H9 (cell line): Measurements from ENCODE around the gene BCL2L14. TPM values are rescaled to one million over a fixed set of nuclear protein-coding genes. Genes with fewer than 3 reads are reported as not detected.

Source experiments
- DNase-seq: peaks from one replicate; pipeline ENCODE4 v3.0.0-alpha.2; 2017
- H2AFZ ChIP-seq: one replicate; pipeline ENCODE4 v1.6.1; 2013; ENCODE audit warnings: mild to moderate bottlenecking, low read length, control low read depth, moderate library complexity
- H2AK5ac ChIP-seq: 2 replicates; pipeline ENCODE4 v1.6.1; 2013; ENCODE audit warnings: low read length, control low read depth, mixed read lengths; ENCODE audit not compliant: insufficient read length
- H2BK120ac ChIP-seq: one replicate; pipeline ENCODE4 v1.6.1; 2013; ENCODE audit warnings: low read depth, mild to moderate bottlenecking, low read length, control low read depth, inconsistent platforms; ENCODE audit not compliant: poor library complexity, severe bottlenecking
- H2BK12ac ChIP-seq: 2 replicates; pipeline ENCODE4 v1.6.1; 2013; ENCODE audit warnings: low read length, control low read depth, mixed read lengths, low read depth; ENCODE audit not compliant: insufficient read length
- H2BK15ac ChIP-seq: 2 replicates; pipeline ENCODE4 v1.6.1; 2013; ENCODE audit warnings: low read depth, low read length, control low read depth
- H2BK20ac ChIP-seq: one replicate; pipeline ENCODE4 v1.6.1; 2013; ENCODE audit warnings: low read depth, mild to moderate bottlenecking, low read length, control low read depth, inconsistent platforms; ENCODE audit not compliant: poor library complexity, severe bottlenecking
- H2BK5ac ChIP-seq: 2 replicates; pipeline ENCODE4 v1.6.1; 2013; ENCODE audit warnings: low read length, control low read depth, mixed read lengths; ENCODE audit not compliant: insufficient read length
- H3K14ac ChIP-seq: 2 replicates; pipeline ENCODE4 v1.6.1; 2013; ENCODE audit warnings: low read length, control low read depth; ENCODE audit not compliant: insufficient read depth
- H3K18ac ChIP-seq: 2 replicates; pipeline ENCODE4 v1.6.1; 2013; ENCODE audit warnings: low read depth, mild to moderate bottlenecking, mixed read lengths, low read length, control low read depth; ENCODE audit not compliant: insufficient read length
- H3K23ac ChIP-seq: 2 replicates; pipeline ENCODE4 v1.6.1; 2013; ENCODE audit warnings: low read length, control low read depth, mixed read lengths, low read depth; ENCODE audit not compliant: insufficient read length
- H3K23me2 ChIP-seq: 2 replicates; pipeline ENCODE4 v1.6.1; 2013; ENCODE audit warnings: low read depth, mild to moderate bottlenecking, mixed read lengths, low read length, control low read depth; ENCODE audit not compliant: insufficient read length, poor library complexity, severe bottlenecking
- H3K27ac ChIP-seq: 2 replicates; pipeline ENCODE4 v1.5.1; 2013; ENCODE audit warnings: low read length, control low read depth, mixed read lengths, low read depth; ENCODE audit not compliant: insufficient read length
- H3K27me3 ChIP-seq: 2 replicates; pipeline ENCODE4 v1.6.1; 2013; ENCODE audit warnings: low read length, control low read depth, inconsistent platforms; ENCODE audit not compliant: insufficient read depth
- H3K4ac ChIP-seq: 2 replicates; pipeline ENCODE4 v1.6.1; 2013; ENCODE audit warnings: low read depth, mild to moderate bottlenecking, control low read depth, inconsistent platforms, low read length, moderate library complexity
- H3K4me1 ChIP-seq: 2 replicates; pipeline ENCODE4 v1.6.1; 2013; ENCODE audit warnings: low read length, control low read depth, inconsistent platforms; ENCODE audit not compliant: insufficient read depth
- H3K4me2 ChIP-seq: 2 replicates; pipeline ENCODE4 v1.6.1; 2013; ENCODE audit warnings: low read length, control low read depth, mixed read lengths; ENCODE audit not compliant: insufficient read length, insufficient read depth
- H3K56ac ChIP-seq: 2 replicates; pipeline ENCODE4 v1.6.1; 2013; ENCODE audit warnings: low read depth, mild to moderate bottlenecking, mixed read lengths, low read length, control low read depth; ENCODE audit not compliant: insufficient read length
- H3K79me1 ChIP-seq: 2 replicates; pipeline ENCODE4 v1.6.1; 2013; ENCODE audit warnings: low read depth, mild to moderate bottlenecking, moderate library complexity, low read length, control low read depth, inconsistent platforms; ENCODE audit not compliant: insufficient read depth, poor library complexity, severe bottlenecking
- H3K79me2 ChIP-seq: 2 replicates; pipeline ENCODE4 v1.6.1; 2013; ENCODE audit warnings: low read length, control low read depth, inconsistent platforms; ENCODE audit not compliant: insufficient read depth
- H3K9ac ChIP-seq: 2 replicates; pipeline ENCODE4 v1.6.1; 2013; ENCODE audit warnings: low read length, control low read depth, mixed read lengths; ENCODE audit not compliant: insufficient read length; ENCODE audit errors: extremely low read depth
- H3K9me3 ChIP-seq: one replicate; pipeline ENCODE4 v1.6.1; 2013; ENCODE audit warnings: low read depth, low read length, inconsistent platforms; ENCODE audit not compliant: control insufficient read depth
- H3T11ph ChIP-seq: one replicate; pipeline ENCODE4 v1.6.1; 2013; ENCODE audit warnings: mild to moderate bottlenecking, low read length, control low read depth, inconsistent platforms
- H4K20me1 ChIP-seq: one replicate; pipeline ENCODE4 v1.6.1; 2013; ENCODE audit not compliant: control insufficient read depth, insufficient read length, insufficient read depth
- H4K5ac ChIP-seq: 2 replicates; pipeline ENCODE4 v1.6.1; 2013; ENCODE audit warnings: low read depth, mild to moderate bottlenecking, mixed read lengths, low read length, control low read depth; ENCODE audit not compliant: insufficient read length
- H4K8ac ChIP-seq: replicated peaks from 2 replicates; pipeline ENCODE4 v1.6.1; 2013; ENCODE audit warnings: low read length, control low read depth, mixed read lengths, low read depth; ENCODE audit not compliant: insufficient read length
- H4K91ac ChIP-seq: 2 replicates; pipeline ENCODE4 v1.6.1; 2013; ENCODE audit warnings: low read depth, mild to moderate bottlenecking, moderate library complexity, mixed read lengths, low read length, control low read depth; ENCODE audit not compliant: insufficient read length
- H3K27ac Mint-ChIP-seq, 3 experiments: 2 replicates in 2 of 3; 3 replicates in 1 of 3; pipeline ENCODE4 v1.8.0; 2020 to 2021; ENCODE audit warnings: mixed read lengths in 3 of 3, mild to moderate bottlenecking in 1 of 3, moderate library complexity in 1 of 3
- H3K27me3 Mint-ChIP-seq: 2 replicates; pipeline ENCODE4 v1.8.0; 2021; ENCODE audit warnings: low read depth, mild to moderate bottlenecking, moderate library complexity, mixed read lengths
- H3K36me3 Mint-ChIP-seq, 3 experiments: 2 replicates in 2 of 3; 3 replicates in 1 of 3; pipeline ENCODE4 v1.8.0; 2020 to 2021; ENCODE audit warnings: low read depth in 3 of 3, mixed read lengths in 3 of 3; ENCODE audit not compliant: insufficient read depth in 1 of 3
- H3K4me1 Mint-ChIP-seq, 2 experiments: 2 replicates each; pipeline ENCODE4 v1.8.0; 2020; ENCODE audit warnings: mixed read lengths in 2 of 2
- H3K4me3 Mint-ChIP-seq, 2 experiments: 2 replicates in 1 of 2; 3 replicates in 1 of 2; pipeline ENCODE4 v1.8.0; 2020 to 2021; ENCODE audit warnings: mild to moderate bottlenecking in 2 of 2, mixed read lengths in 2 of 2, moderate library complexity in 1 of 2
- H3K9me3 Mint-ChIP-seq, 2 experiments: 2 replicates in 1 of 2; 3 replicates in 1 of 2; pipeline ENCODE4 v1.8.0; 2020; ENCODE audit warnings: mild to moderate bottlenecking in 2 of 2, mixed read lengths in 2 of 2, moderate library complexity in 1 of 2
- WGBS: extraction: QIAGEN DNeasy Blood & Tissue Kit; methylation state at CpG from one replicate; pipeline ENCODE4 v1.1.7; 2013; ENCODE audit warnings: missing lambda C conversion rate, low lambda C conversion rate, mixed read lengths; ENCODE audit not compliant: insufficient read length; ENCODE audit errors: extremely low coverage; 5-methylcytosine and 5-hydroxymethylcytosine counted together
- total RNA-seq: library from RNA; stranded (reverse); gene quantifications from 2 replicates; pipeline ENCODE4 v1.2.1, GENCODE V29; 2021
- TF ChIP-seq, protein P1 (sequence below): fragments of 200-600 bp; sonication (generic); conservative IDR thresholded peaks from 3 replicates; pipeline ENCODE4 v1.8.0; 2021; ENCODE audit warnings: antibody characterized with exemption, mild to moderate bottlenecking

Gene BCL2L14
- total RNA-seq, 1 experiment from 2014 or later: 0.28 TPM

DNA sequence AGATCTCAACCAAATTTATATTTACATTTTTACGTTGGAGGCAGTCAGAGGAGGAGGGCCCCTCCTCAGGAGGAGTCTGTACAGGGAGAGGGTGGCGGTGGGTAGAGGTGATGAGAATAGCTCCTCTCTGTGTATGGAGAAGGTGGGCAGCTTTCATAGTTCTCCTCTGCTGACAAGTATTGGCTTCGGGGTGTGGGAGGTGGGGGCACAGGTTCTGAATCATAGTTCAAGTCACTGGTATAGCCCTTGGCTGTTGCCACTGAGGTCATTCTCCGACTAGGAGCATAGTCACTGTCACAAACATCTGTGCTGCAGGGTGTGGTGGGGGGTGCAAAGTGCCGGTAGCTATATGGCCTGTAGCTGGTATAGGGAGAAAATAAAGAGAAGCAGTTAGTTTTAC lies 50.3 kb downstream of the BCL2L14 start:
- H3K4me2 ChIP-seq: no peak overlapping the region
- H4K8ac ChIP-seq: no peak overlapping the region
- no peak overlapping the region for H2BK15ac ChIP-seq
- H2BK12ac ChIP-seq: no peak overlapping the region
- Mint-ChIP-seq H3K4me1 (0 out of 4 replicates have a peak, but pooled peaks cover 2% of the 10 kb centered on the region in 2 experiments), H3K4me3 (no peak overlapping the region), H3K9me3 (no peaks in the 10 kb centered on the region), H3K27ac (peak overlapping the region in 1 of 3 experiments; percentile 40; a peak in 1 of 7 replicates), H3K27me3 (no peaks in the 10 kb centered on the region), H3K36me3 (peaks cover 7 to 48% (median 48%) of the 10 kb centered on the region in 3 experiments; a peak in 6 of 7 replicates)
- no peak overlapping the region for H2BK120ac ChIP-seq
- no peak overlapping the region for H3K4ac ChIP-seq
- no peak overlapping the region for H4K91ac ChIP-seq
- no peaks in the 10 kb centered on the region for H3K9me3 ChIP-seq
- no peaks in the 10 kb centered on the region for H3K4me1 ChIP-seq
- H3K23me2 ChIP-seq: no peaks in the 10 kb centered on the region
- no peaks in the 10 kb centered on the region for H3K27me3 ChIP-seq
- no peak overlapping the region for H3T11ph ChIP-seq
- no peaks in the 10 kb centered on the region for H3K79me1 ChIP-seq
- no peaks in the 10 kb centered on the region for H4K20me1 ChIP-seq
- H3K27ac ChIP-seq: no peak overlapping the region
- H2BK20ac ChIP-seq: no peak overlapping the region
- TF ChIP-seq, protein P1, sequence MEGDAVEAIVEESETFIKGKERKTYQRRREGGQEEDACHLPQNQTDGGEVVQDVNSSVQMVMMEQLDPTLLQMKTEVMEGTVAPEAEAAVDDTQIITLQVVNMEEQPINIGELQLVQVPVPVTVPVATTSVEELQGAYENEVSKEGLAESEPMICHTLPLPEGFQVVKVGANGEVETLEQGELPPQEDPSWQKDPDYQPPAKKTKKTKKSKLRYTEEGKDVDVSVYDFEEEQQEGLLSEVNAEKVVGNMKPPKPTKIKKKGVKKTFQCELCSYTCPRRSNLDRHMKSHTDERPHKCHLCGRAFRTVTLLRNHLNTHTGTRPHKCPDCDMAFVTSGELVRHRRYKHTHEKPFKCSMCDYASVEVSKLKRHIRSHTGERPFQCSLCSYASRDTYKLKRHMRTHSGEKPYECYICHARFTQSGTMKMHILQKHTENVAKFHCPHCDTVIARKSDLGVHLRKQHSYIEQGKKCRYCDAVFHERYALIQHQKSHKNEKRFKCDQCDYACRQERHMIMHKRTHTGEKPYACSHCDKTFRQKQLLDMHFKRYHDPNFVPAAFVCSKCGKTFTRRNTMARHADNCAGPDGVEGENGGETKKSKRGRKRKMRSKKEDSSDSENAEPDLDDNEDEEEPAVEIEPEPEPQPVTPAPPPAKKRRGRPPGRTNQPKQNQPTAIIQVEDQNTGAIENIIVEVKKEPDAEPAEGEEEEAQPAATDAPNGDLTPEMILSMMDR: no peak
- DNase-seq: no peak
- H3K14ac ChIP-seq: no peak overlapping the region
- H3K9ac ChIP-seq: no peak overlapping the region
- no peaks in the 10 kb centered on the region for H3K79me2 ChIP-seq
- H2BK5ac ChIP-seq: no peak overlapping the region
- H2AK5ac ChIP-seq: no peak overlapping the region
- H3K23ac ChIP-seq: no peak overlapping the region
- H2AFZ ChIP-seq: no peak overlapping the region
- WGBS: no CpG with 5 or more reads among the region's 5 CpGs
- no peak overlapping the region for H4K5ac ChIP-seq
- H3K18ac ChIP-seq: no peak overlapping the region
- H3K56ac ChIP-seq: no peak overlapping the region
